GM20431 (cell line): Measurements from ENCODE around the gene SMOC2.

Source experiments
- in situ Hi-C: fragments of 300-500 bp; cut with MseI, MboI; formaldehyde crosslinking; loops from one replicate; pipeline ENCODE4 v1.15.0; 2020; ENCODE audit warnings: low sequenced_read_pairs; ENCODE audit not compliant: unreplicated experiment

Gene SMOC2

DNA sequence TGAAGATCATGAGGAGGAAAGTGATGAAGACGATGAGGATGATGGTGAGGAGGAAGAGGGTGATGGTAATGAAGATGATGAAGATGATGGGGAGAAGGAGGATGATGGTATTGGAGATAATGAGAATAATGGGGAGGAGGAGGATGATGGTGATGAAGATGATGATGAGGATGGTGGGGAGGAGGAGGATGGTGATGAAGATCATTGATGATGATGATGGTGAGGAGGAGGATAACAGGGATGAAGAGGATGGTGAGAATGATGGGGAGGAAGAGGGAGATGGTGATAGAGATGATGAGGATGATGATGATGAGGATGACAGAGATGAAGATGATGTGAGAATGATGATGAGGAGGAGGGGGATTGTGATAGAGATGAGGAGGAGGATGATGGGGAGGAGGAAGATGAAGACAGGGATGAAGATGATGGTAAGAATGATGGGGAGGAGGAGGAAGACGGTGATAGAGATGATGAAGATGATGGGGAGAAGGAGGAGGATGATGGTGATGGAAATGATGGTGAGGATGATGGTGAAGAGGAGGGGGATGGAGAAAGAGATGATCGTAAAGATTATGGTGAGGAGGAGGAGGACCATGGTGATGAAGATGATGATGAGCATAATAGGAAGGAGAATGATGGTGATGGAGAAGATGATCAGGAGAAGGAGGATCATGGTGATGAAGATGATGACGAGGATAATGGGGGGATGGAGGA lies 273.7 kb downstream of the SMOC2 start:
- in situ Hi-C loops = no loop called here

DNA sequence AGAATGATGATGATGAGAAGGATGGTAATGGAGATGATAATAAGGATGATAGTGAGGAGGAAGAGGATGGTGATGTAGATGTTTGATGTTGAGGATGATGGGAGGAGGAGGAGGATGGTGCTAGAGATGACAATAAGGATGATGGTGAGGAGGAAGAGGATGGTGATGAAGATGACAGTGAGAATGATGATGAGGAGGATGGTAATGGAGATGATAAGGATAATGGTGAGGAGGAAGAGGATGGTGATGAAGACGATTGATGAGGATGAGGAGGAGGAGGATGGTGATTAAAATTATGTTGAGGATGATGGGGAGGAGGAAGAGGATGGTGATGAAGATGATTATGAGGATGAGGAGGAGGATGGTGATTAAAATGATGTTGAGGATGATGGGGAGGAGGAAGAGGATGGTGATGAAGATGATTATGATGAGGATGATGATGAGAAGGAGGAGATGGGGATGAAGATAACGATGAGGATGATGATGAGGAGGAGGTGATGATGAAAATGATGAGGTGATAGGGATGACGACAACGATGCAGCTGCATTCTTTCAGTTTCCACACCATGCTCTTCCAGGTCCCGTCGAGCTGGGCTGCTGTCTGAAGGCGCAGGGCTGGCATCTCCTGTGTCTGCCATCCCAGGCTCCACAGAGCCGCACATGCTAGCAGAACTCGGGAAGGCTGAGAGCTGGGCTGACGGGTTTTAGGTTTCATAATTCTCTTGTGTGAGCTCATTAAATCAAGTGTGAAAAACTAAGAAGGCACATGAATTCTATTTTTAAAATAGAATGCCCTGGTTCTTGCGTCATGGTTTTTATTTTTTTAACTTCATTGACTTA lies 274.9 kb downstream of the SMOC2 start:
- in situ Hi-C loops = no loop called here

DNA sequence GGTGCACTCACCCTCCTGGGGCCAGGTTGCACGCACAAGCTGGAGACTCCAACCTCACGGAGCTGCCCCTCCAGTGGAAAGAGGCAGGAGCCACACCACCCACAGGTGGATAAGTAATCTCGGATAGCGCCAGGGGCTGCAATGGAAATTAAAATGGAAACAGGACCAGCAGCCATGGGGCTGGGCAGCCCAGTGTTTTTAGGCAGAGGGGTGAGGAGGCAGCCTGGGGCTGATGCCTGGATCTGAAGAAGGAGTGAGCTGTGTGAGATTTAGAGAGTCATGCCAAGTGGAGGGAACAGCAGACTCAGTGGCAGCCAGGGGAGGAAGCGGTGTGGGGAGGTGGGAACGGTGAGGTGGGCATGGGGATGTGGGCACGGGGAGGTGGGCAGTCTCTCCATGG lies 275.6 kb downstream of the SMOC2 start:
- in situ Hi-C loops = no loop called here

DNA sequence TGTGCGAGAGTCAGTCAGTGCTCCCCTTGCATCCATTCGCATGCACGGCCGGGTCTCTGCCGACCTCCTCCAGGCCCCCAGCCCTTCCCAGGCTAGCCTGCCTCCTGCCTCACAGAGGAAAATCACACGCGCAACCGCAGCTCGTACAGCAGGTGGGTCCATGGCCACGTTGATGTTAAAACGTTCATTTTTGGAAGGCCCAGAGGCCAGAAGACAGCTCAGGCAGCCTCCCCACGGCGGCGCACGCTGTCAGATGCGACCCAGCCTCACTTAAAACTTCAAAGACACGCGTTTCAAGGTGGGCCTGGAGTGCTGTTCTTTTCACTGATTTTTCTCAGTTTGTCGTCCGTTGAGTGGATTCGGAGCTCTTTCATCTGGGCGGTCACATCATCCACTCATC lies 276.5 kb downstream of the SMOC2 start:
- in situ Hi-C loops = no loop called here
